Measurements from ENCODE around the gene POMT1.

POMT1 gene

GRCh38 chr9:131487001-131487400, 15.7 kb upstream of the POMT1 start:
- TF ChIP-seq CTCF (IDR thresholded peaks at IDR 0.05): no peak
- H3K27ac ChIP-seq: no peak overlapping the region

- TF ChIP-seq CTCF (IDR thresholded peaks at IDR 0.05) (no peak), ZFX (IDR thresholded peaks at IDR 0.05; ENCODE audit: borderline replicate concordance) (no peak)
- no peak overlapping the region for H3K27ac ChIP-seq
These were observed 15.1 kb upstream of the POMT1 start for GRCh38 chr9:131487621-131488031.

GRCh38 chr9:131490514-131490913, 12.2 kb upstream of the POMT1 start:
- no peak for TF ChIP-seq ZFX (IDR thresholded peaks at IDR 0.05; ENCODE audit: borderline replicate concordance)
- TF ChIP-seq CTCF (IDR thresholded peaks at IDR 0.05): no peak

GRCh38 chr9:131491001-131491710, 11.6 kb upstream of the POMT1 start:
- no peak overlapping the region for H3K27ac ChIP-seq
- no peak for TF ChIP-seq ZFX (IDR thresholded peaks at IDR 0.05; ENCODE audit: borderline replicate concordance)
- no peak for TF ChIP-seq CTCF (IDR thresholded peaks at IDR 0.05)

More at GRCh38 chr9:131490514-131490913, 12.2 kb upstream of the POMT1 start:
- no peak overlapping the region for H3K27ac ChIP-seq

GRCh38 chr9:131492070-131492469, 10.6 kb upstream of the POMT1 start:
- TF ChIP-seq CTCF (IDR thresholded peaks at IDR 0.05): no peak
- TF ChIP-seq ZFX (IDR thresholded peaks at IDR 0.05; ENCODE audit: borderline replicate concordance): no peak
- no peak overlapping the region for H3K27ac ChIP-seq

GRCh38 chr9:131494296-131494870, 8.3 kb upstream of the POMT1 start:
- no peak overlapping the region for H3K27ac ChIP-seq
- no peak for TF ChIP-seq CTCF (IDR thresholded peaks at IDR 0.05)
- no peak for TF ChIP-seq ZFX (IDR thresholded peaks at IDR 0.05; ENCODE audit: borderline replicate concordance)

- no peak for TF ChIP-seq ZFX (IDR thresholded peaks at IDR 0.05; ENCODE audit: borderline replicate concordance)
- H3K27ac ChIP-seq: no peak overlapping the region
These were observed 6.9 kb upstream of the POMT1 start for GRCh38 chr9:131495785-131496184.
